Measurements from ENCODE around the gene ITIH4. TPM values are rescaled to one million over a fixed set of nuclear protein-coding genes. Genes with fewer than 3 reads are reported as not detected.
"Not testable (repeated sequence)": the region's sequence is repeated elsewhere in the genome, so short reads cannot be mapped to it uniquely, and the experiment has no call there.

The ITIH4 gene
- total RNA-seq, 1 experiment from 2014 or later, result 1.7 TPM

- Histone ChIP-seq H3K27ac (ENCODE audit: low read depth, low read length, poor library complexity, severe bottlenecking) (no peak within 1 kb of the TSS), H3K4me3 (ENCODE audit: low read depth, low read length, poor library complexity, severe bottlenecking) (no peak within 1 kb of the TSS), H3K4me1 (ENCODE audit: insufficient read depth, low read length, poor library complexity, severe bottlenecking) (no peaks in the 10 kb centered on the region), H3K9me3 (ENCODE audit: low read depth, low read length, poor library complexity, severe bottlenecking) (no peaks in the 10 kb centered on the region), H3K27me3 (replicated peaks; ENCODE audit: insufficient read depth, low read depth, low read length, poor library complexity) (no peaks in the 10 kb centered on the region), H3K36me3 (ENCODE audit: insufficient read depth, low read length, poor library complexity, severe bottlenecking) (no peaks in the 10 kb centered on the region)
- ChIA-PET POLR2A (ENCODE audit: low non-redundant PET) (no interaction called here), CTCF (no interaction called here)
- DNase-seq (ENCODE audit: low spot score), result no peak
- no peak for TF ChIP-seq CTCF (conservative IDR thresholded peaks at IDR 0.05; ENCODE audit: low read depth, low read length)
- no peak for TF ChIP-seq EZH2 (IDR thresholded peaks at IDR 0.05; ENCODE audit: borderline replicate concordance, low read depth, low read length, poor library complexity, severe bottlenecking)
- BruUV-seq (replicated peaks), result no TSS peak
- intact Hi-C loops (cut with micrococcal nuclease; ENCODE audit: unreplicated experiment), result no loop called here
Measured at GRCh38 chr3:52777127-52777958, 53.1 kb downstream of the ITIH4 start, which contains the start of gene ITIH1. Gene ITIH1 (plus strand): TSS chr3:52777599. CDS start chr3:52777616, 17 bp downstream.

GRCh38 chr3:52776486-52776885 is 54.0 kb downstream of the ITIH4 start:
- H3K9me3 ChIP-seq (ENCODE audit: low read depth, low read length, poor library complexity, severe bottlenecking); H3K27ac ChIP-seq (ENCODE audit: low read depth, low read length, poor library complexity, severe bottlenecking); intact Hi-C loops (cut with micrococcal nuclease; ENCODE audit: unreplicated experiment); DNase-seq (ENCODE audit: low spot score); CTCF ChIA-PET; H3K27me3 ChIP-seq (replicated peaks; ENCODE audit: insufficient read depth, low read depth, low read length, poor library complexity); H3K36me3 ChIP-seq (ENCODE audit: insufficient read depth, low read length, poor library complexity, severe bottlenecking); POLR2A ChIA-PET (ENCODE audit: low non-redundant PET); BruUV-seq (replicated peaks); H3K4me3 ChIP-seq (ENCODE audit: low read depth, low read length, poor library complexity, severe bottlenecking); H3K4me1 ChIP-seq (ENCODE audit: insufficient read depth, low read length, poor library complexity, severe bottlenecking): not testable (repeated sequence)

GRCh38 chr3:52775877-52776276 is 54.6 kb downstream of the ITIH4 start:
- no peak for DNase-seq (ENCODE audit: low spot score)
- H3K9me3 ChIP-seq (ENCODE audit: low read depth, low read length, poor library complexity, severe bottlenecking), result no peaks in the 10 kb centered on the region
- no peaks in the 10 kb centered on the region for H3K36me3 ChIP-seq (ENCODE audit: insufficient read depth, low read length, poor library complexity, severe bottlenecking)
- BruUV-seq (replicated peaks), result no TSS peak
- ChIA-PET POLR2A (ENCODE audit: low non-redundant PET) (no interaction called here), CTCF (no interaction called here)
- TF ChIP-seq CTCF (conservative IDR thresholded peaks at IDR 0.05; ENCODE audit: low read depth, low read length) (no peak), EZH2 (IDR thresholded peaks at IDR 0.05; ENCODE audit: borderline replicate concordance, low read depth, low read length, poor library complexity, severe bottlenecking) (no peak)
- H3K27me3 ChIP-seq (replicated peaks; ENCODE audit: insufficient read depth, low read depth, low read length, poor library complexity), result no peaks in the 10 kb centered on the region
- intact Hi-C loops (cut with micrococcal nuclease; ENCODE audit: unreplicated experiment), result no loop called here
- no peak overlapping the region for H3K27ac ChIP-seq (ENCODE audit: low read depth, low read length, poor library complexity, severe bottlenecking)
- no peaks in the 10 kb centered on the region for H3K4me1 ChIP-seq (ENCODE audit: insufficient read depth, low read length, poor library complexity, severe bottlenecking)
- no peak overlapping the region for H3K4me3 ChIP-seq (ENCODE audit: low read depth, low read length, poor library complexity, severe bottlenecking)
